ENCODE measurements around the gene PRKCSH. TPM values are rescaled to one million over a fixed set of nuclear protein-coding genes. Genes with fewer than 3 reads are reported as not detected.

PRKCSH gene
- polyA plus RNA-seq, 1 of the 3 experiments (the other 2 are of a cell fraction), result 502 TPM

DNA sequence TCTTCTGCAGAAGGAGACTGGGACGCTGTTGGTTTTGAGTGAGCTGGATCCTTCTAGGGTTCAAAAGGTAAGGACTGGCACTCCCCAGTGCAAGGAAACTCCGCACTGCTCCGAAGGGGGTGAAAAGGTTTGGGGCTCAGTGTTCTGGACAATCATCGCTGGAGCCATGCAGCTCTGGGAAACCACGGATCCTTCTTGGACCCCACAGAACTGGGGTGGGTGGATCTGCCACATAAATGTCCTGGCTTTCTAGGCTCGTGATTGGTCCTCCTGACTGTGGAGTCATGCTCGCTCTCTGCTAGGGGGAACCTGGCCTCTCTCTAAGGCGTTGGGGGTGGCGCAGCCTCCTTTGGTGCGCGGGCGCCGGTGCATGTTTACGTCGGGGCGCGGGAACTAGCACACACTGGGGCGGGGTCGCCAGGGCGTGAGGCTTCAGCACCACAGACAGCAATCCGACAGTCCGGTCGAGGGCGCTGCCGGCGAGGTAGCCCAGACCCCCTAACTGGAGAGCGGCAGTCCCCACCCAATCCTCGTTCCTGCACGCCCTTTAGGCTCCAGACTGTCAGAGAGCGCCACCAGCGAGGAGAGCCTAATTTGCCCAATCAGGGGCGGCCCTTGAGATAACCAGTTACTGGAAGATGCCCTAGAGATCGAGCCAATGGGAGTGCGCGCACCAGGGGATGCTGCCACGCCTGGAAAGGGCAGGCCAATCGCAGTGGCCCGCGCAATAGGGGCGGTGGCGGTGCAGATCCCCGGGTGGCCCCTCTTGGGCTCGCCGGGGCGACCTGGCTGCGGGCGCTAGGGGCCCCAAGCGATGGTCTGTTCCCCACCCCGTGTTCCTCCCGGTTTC is 46.3 kb downstream of the PRKCSH start:
- Histone ChIP-seq H3K4me2 (peak overlapping the region; percentile 88), H3F3A (replicated peaks; ENCODE audit: insufficient read depth) (no peaks in the 10 kb centered on the region), H3K27ac (ENCODE audit: low read depth in 2 of 2, low read length in 1 of 2) (peak overlapping the region in 1 of 2 experiments; percentile 88; a peak in 2 of 4 replicates), H3K36me3 (replicated peaks in 1 of 2; ENCODE audit: control insufficient read depth in 1 of 2, insufficient read depth in 2 of 2, low read length in 1 of 2) (no peaks in the 10 kb centered on the region), H3K79me2 (ENCODE audit: insufficient read depth) (no peaks in the 10 kb centered on the region), H3K4me1 (ENCODE audit: control insufficient read depth in 1 of 2, insufficient read depth in 2 of 2, low read depth in 1 of 2, low read length in 1 of 2) (peaks cover 0 to 19% of the 10 kb centered on the region in 2 experiments; a peak in 1 of 4 replicates), H3K9me2 (no peaks in the 10 kb centered on the region), H3K9ac (peak overlapping the region; percentile 36), H2AFZ (ENCODE audit: low read depth) (no peak overlapping the region), H4K20me1 (ENCODE audit: insufficient read depth) (no peaks in the 10 kb centered on the region), H3K27me3 (ENCODE audit: insufficient read depth) (peaks cover 25% of the 10 kb centered on the region; the same call in 1 of the 2 replicates), H3K9me3 (no peaks in the 10 kb centered on the region), H3K4me3 (ENCODE audit: low read depth in 2 of 2, low read length in 1 of 2) (peak overlapping the region; percentile 51 to 66)
- peak; percentile 41; the same call in 1 of the 2 replicates for TF ChIP-seq NRF1 (IDR thresholded peaks at IDR 0.05; ENCODE audit: low read depth, low read length)
- no peak for TF ChIP-seq SIN3A (IDR thresholded peaks at IDR 0.05; ENCODE audit: borderline replicate concordance, low read depth, low read length)
- TF ChIP-seq, protein P1, sequence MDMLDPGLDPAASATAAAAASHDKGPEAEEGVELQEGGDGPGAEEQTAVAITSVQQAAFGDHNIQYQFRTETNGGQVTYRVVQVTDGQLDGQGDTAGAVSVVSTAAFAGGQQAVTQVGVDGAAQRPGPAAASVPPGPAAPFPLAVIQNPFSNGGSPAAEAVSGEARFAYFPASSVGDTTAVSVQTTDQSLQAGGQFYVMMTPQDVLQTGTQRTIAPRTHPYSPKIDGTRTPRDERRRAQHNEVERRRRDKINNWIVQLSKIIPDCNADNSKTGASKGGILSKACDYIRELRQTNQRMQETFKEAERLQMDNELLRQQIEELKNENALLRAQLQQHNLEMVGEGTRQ (IDR thresholded peaks at IDR 0.05; ENCODE audit: borderline replicate concordance, low read depth, low read length), result no peak
- no peak for TF ChIP-seq CHD2 (IDR thresholded peaks at IDR 0.05; ENCODE audit: low read length, partially characterized antibody)
- peak; percentile 89 for TF ChIP-seq RFX5 (IDR thresholded peaks at IDR 0.05; ENCODE audit: low read length)
- no peak for TF ChIP-seq MXI1 (IDR thresholded peaks at IDR 0.05; ENCODE audit: low read depth, low read length)
- TF ChIP-seq ELF1 (IDR thresholded peaks at IDR 0.05), result no peak
- TF ChIP-seq GABPA (IDR thresholded peaks at IDR 0.05; ENCODE audit: low read depth), result no peak
- no peak for TF ChIP-seq FOXM1 (IDR thresholded peaks at IDR 0.05; ENCODE audit: low read depth)
- TF ChIP-seq, protein P2, sequence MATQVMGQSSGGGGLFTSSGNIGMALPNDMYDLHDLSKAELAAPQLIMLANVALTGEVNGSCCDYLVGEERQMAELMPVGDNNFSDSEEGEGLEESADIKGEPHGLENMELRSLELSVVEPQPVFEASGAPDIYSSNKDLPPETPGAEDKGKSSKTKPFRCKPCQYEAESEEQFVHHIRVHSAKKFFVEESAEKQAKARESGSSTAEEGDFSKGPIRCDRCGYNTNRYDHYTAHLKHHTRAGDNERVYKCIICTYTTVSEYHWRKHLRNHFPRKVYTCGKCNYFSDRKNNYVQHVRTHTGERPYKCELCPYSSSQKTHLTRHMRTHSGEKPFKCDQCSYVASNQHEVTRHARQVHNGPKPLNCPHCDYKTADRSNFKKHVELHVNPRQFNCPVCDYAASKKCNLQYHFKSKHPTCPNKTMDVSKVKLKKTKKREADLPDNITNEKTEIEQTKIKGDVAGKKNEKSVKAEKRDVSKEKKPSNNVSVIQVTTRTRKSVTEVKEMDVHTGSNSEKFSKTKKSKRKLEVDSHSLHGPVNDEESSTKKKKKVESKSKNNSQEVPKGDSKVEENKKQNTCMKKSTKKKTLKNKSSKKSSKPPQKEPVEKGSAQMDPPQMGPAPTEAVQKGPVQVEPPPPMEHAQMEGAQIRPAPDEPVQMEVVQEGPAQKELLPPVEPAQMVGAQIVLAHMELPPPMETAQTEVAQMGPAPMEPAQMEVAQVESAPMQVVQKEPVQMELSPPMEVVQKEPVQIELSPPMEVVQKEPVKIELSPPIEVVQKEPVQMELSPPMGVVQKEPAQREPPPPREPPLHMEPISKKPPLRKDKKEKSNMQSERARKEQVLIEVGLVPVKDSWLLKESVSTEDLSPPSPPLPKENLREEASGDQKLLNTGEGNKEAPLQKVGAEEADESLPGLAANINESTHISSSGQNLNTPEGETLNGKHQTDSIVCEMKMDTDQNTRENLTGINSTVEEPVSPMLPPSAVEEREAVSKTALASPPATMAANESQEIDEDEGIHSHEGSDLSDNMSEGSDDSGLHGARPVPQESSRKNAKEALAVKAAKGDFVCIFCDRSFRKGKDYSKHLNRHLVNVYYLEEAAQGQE (IDR thresholded peaks at IDR 0.05; ENCODE audit: low read depth, low read length), result peak; percentile 91
- TF ChIP-seq TAF1 (IDR thresholded peaks at IDR 0.05; ENCODE audit: borderline replicate concordance, low read depth, low read length), result 0 out of 2 replicates have a peak, but pooled peaks have one; percentile 18
- POLR2A ChIA-PET, result interaction anchor here (0.6 to 2.2 kb wide), 13 partner anchors 24 to 188 kb away, joined by 3 to 15 read pairs (median 7); partner anchors contain the start of genes ECSIT, EPOR, RGL3 and SWSAP1
- CTCF ChIA-PET, result interaction anchor here (0.6 to 3.7 kb wide), 65 partner anchors 8 to 344 kb away, joined by 3 to 57 read pairs (median 4); partner anchors contain the start of genes CCDC159, DOCK6, EPOR and ODAD3
- WGBS (ENCODE audit: low lambda C conversion rate), result 12% methylated on average over 18 of the region's 50 CpGs
- DNase-seq, result peak; percentile 93

Measured in SK-N-SH (cell line).